Liver (tissue), 3 donors: ENCODE results near the gene CRYAA.

Experiments used
- GABPA ChIP-seq, 2 donors: IDR thresholded peaks in 1 of 2; conservative IDR thresholded peaks in 1 of 2; 2 replicates each; pipeline ENCODE4 v1.6.1; 2016; ENCODE audit warnings: antibody characterized with exemption in 2 of 2, mild to moderate bottlenecking in 1 of 2, moderate library complexity in 1 of 2
- JUND ChIP-seq, 2 donors: IDR thresholded peaks; 2 replicates each; pipeline ENCODE4 v1.6.1; 2016; ENCODE audit warnings: antibody characterized with exemption in 2 of 2
- SP1 ChIP-seq: IDR thresholded peaks from 2 replicates; pipeline ENCODE4 v1.6.1; 2018; ENCODE audit warnings: antibody characterized with exemption, mild to moderate bottlenecking
- TF ChIP-seq, protein P1 (sequence below): fragments of 150-350 bp; IDR thresholded peaks from 2 replicates; pipeline ENCODE4 v1.5.1; 2017; ENCODE audit warnings: improper control_type of control experiment, low read depth, low read length; ENCODE audit not compliant: missing input control
- donor health status: healthy.
- donor health status: healthy.

DNA sequence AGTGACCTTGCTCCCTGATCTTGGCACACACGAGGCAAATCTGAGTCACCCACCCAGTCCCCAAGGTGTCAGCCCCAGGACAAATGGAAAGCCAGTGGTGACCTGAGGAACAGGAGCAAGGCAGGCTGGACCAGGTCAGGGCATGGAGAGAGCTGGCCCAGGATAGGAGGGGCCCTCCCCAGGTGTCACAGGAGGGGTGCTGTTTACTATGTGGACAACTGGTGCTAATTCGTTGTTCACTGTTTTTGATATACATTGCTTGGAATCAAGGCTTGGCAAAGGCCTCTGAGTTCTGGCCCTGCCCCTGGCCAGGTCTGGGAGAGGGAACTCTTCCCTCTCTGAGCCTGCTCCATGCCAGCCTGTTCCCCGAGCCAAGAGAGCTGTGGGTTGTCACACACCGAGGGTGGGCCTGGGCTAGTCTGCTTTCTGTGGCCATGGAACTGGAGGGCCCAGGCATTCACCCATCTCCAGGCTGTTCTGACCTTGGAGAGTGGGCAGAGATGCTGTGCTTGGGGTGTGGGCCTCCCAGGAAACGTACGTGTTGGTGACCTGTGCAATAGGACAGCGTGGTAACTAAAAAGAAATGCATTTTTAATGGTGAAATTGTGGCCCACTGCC, 41.8 kb downstream of the CRYAA start:
- TF ChIP-seq JUND (IDR thresholded peaks at IDR 0.05) (no peak), SP1 (no peak), GABPA (IDR thresholded peaks at IDR 0.05 in 1 of 2, conservative IDR thresholded peaks at IDR 0.05 in 1 of 2) (no peak)
- TF ChIP-seq, protein P1, sequence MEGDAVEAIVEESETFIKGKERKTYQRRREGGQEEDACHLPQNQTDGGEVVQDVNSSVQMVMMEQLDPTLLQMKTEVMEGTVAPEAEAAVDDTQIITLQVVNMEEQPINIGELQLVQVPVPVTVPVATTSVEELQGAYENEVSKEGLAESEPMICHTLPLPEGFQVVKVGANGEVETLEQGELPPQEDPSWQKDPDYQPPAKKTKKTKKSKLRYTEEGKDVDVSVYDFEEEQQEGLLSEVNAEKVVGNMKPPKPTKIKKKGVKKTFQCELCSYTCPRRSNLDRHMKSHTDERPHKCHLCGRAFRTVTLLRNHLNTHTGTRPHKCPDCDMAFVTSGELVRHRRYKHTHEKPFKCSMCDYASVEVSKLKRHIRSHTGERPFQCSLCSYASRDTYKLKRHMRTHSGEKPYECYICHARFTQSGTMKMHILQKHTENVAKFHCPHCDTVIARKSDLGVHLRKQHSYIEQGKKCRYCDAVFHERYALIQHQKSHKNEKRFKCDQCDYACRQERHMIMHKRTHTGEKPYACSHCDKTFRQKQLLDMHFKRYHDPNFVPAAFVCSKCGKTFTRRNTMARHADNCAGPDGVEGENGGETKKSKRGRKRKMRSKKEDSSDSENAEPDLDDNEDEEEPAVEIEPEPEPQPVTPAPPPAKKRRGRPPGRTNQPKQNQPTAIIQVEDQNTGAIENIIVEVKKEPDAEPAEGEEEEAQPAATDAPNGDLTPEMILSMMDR, result no peak
